Stimulated activated naive CD8-positive, alpha-beta T cell treated with anti-CD3 and anti-CD28 coated beads, Interleukin-15, Interleukin-2, amounts not matched to agents 100 ng/mL and 50 ng/mL, for 24 hours (primary cell): Measurements from ENCODE around the gene TRA2B.

ENCODE experiments used
- H3K27ac Mint-ChIP-seq: one replicate; pipeline ENCODE4 v1.8.0; 2021; ENCODE audit warnings: mild to moderate bottlenecking, mixed read lengths
- H3K27me3 Mint-ChIP-seq: one replicate; pipeline ENCODE4 v1.8.0; 2021; ENCODE audit warnings: mixed read lengths
- H3K36me3 Mint-ChIP-seq: one replicate; pipeline ENCODE4 v1.8.0; 2021; ENCODE audit warnings: low read depth, mixed read lengths
- H3K4me1 Mint-ChIP-seq: one replicate; pipeline ENCODE4 v1.8.0; 2021; ENCODE audit warnings: low read depth, mixed read lengths
- H3K4me3 Mint-ChIP-seq: one replicate; pipeline ENCODE4 v1.8.0; 2021; ENCODE audit warnings: mild to moderate bottlenecking, mixed read lengths
- H3K9me3 Mint-ChIP-seq: one replicate; pipeline ENCODE4 v1.8.0; 2021; ENCODE audit warnings: mixed read lengths

TRA2B gene

GRCh38 chr3:185884641-185885040, 53.2 kb downstream of the TRA2B start:
- Mint-ChIP-seq H3K27ac (no peak overlapping the region), H3K4me3 (no peak overlapping the region), H3K4me1 (peaks cover 3% of the 10 kb centered on the region), H3K9me3 (no peaks in the 10 kb centered on the region), H3K27me3 (peaks cover 9% of the 10 kb centered on the region), H3K36me3 (no peaks in the 10 kb centered on the region)

DNA sequence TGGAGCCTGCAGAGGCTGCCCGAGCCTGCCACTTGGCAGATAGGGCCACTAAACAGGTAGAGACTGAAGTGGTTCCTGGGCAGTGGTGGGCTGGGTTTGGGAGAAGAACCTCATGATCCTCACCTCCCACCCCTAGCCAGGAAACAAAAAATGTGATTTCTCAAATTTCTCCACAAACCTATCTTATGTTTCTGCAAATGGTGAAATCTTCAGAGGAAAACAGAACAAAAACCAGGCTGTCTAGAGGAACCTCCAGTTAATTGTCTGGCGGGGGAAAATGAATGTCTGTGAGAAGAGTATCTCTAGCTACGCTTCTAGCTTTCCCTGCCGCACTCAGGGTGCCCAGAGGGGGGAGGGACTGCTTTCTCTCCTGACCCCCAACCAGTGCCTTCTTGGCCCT, 55.9 kb downstream of the TRA2B start:
- H3K27me3 Mint-ChIP-seq: peaks cover 6% of the 10 kb centered on the region
- H3K36me3 Mint-ChIP-seq: no peaks in the 10 kb centered on the region
- H3K4me3 Mint-ChIP-seq: no peak overlapping the region
- H3K9me3 Mint-ChIP-seq: no peaks in the 10 kb centered on the region
- no peak overlapping the region for H3K27ac Mint-ChIP-seq
- H3K4me1 Mint-ChIP-seq: peaks cover 3% of the 10 kb centered on the region

DNA sequence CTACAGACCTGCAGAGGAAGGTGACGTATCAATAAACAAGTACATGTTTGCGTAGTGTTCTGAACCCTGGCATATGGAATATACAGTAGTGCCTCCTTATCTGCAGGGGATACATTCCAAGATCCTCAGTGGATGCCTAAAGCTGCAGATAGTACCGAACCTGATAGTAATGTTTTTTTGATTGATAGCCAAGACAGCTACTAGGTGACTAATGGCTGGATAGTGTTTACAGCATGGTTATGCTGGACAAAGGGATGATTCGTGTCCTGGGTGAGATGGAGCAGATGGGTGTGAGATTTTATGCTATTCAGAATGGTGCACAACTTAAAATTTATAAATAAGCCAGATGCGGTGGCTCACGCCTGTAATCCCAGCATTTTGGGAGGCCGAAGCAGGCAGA, 57.2 kb downstream of the TRA2B start:
- H3K27me3 Mint-ChIP-seq: peaks cover 6% of the 10 kb centered on the region
- H3K9me3 Mint-ChIP-seq: no peaks in the 10 kb centered on the region
- H3K4me1 Mint-ChIP-seq: peaks cover 3% of the 10 kb centered on the region
- no peak overlapping the region for H3K27ac Mint-ChIP-seq
- H3K4me3 Mint-ChIP-seq: no peak overlapping the region
- no peaks in the 10 kb centered on the region for H3K36me3 Mint-ChIP-seq

DNA sequence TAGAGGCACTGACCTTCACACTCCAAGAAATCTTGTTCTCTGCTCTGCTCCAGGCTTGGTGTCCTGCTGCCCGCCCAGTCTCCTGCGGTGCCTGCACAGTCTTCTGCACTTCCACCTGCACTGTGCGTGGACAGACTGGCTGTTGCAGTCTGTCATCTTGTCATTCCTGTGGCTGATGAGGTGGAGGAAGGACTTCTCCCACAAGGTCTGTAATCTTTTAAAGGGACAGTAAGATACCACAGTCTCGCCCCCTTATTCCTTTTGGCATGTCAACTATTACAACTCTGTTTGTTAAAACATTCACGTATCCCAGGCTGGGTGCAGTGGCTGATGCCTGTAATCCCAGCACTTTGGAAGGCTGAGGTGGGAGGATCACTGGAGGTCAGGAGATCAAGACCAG, 58.9 kb downstream of the TRA2B start:
- H3K4me3 Mint-ChIP-seq: no peak overlapping the region
- no peaks in the 10 kb centered on the region for H3K36me3 Mint-ChIP-seq
- H3K4me1 Mint-ChIP-seq: peaks cover 3% of the 10 kb centered on the region
- H3K27me3 Mint-ChIP-seq: peaks cover 6% of the 10 kb centered on the region
- H3K9me3 Mint-ChIP-seq: no peaks in the 10 kb centered on the region
- H3K27ac Mint-ChIP-seq: no peak overlapping the region

- Mint-ChIP-seq H3K4me1 (no peaks in the 10 kb centered on the region), H3K27me3 (peaks cover 3% of the 10 kb centered on the region), H3K9me3 (no peaks in the 10 kb centered on the region), H3K36me3 (no peaks in the 10 kb centered on the region), H3K4me3 (no peak overlapping the region), H3K27ac (no peak overlapping the region)
Observed at GRCh38 chr3:185874119-185874518, 63.7 kb downstream of the TRA2B start.

DNA sequence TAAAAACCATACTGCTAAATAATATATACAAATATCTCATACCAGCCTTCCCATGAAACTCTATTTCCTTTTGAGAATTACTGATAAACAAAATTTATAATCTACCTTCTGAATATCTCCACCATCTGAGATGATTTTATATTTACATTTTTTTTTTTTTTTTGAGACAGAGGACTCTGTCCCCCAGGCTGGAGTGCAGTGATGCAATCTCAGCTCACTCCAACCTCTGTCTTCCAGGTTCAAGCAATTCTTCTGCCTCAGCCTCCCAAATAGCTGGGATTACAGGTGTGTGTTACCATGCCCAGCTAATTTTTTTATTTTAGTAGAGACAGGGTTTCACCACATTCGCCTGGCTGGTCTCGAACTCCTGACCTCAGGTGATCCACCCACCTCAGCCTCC, 70.2 kb downstream of the TRA2B start:
- no peaks in the 10 kb centered on the region for H3K36me3 Mint-ChIP-seq
- H3K4me1 Mint-ChIP-seq: no peaks in the 10 kb centered on the region
- no peaks in the 10 kb centered on the region for H3K9me3 Mint-ChIP-seq
- no peak overlapping the region for H3K27ac Mint-ChIP-seq
- H3K27me3 Mint-ChIP-seq: peaks cover 8% of the 10 kb centered on the region
- H3K4me3 Mint-ChIP-seq: no peak overlapping the region

DNA sequence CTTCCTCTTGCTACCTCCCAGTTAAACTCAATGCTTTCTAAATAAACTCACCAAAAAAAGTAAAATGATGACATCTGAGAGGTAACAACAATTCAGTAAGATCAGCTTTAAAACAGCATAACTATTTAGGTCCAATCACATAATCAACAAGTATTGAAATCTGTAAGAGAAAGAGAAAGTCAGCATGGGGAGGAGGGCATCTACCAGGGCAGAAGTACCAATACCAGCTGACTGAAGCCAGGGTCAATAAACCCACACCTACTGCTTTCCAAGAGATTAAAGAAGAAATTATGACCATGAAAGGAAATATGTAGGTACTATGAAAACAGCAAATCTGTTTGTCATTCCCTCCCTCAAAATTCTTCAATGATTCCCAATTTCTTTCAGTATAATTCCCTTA, 70.8 kb downstream of the TRA2B start:
- Mint-ChIP-seq H3K4me1 (no peaks in the 10 kb centered on the region), H3K27me3 (peaks cover 8% of the 10 kb centered on the region), H3K27ac (no peak overlapping the region), H3K4me3 (no peak overlapping the region), H3K9me3 (no peaks in the 10 kb centered on the region), H3K36me3 (no peaks in the 10 kb centered on the region)

DNA sequence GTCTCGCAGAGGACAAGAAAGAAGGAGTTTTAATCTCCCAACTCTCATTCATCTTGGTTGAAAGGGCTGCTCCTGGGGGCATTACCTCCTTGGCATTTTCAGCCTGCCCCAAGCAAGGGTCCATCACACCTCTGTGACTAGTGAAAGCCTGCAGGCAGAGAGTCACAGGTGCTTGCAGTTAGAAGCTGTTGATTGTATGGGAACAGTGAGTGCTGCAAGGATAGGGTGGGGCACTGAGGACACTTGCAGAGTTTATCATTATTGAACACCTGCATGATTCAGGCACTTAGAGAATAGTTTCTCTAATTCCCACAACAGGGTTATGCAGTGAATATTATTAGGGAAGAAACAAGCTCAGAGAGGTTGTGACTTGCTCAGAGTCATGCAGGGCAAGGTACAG, 71.3 kb downstream of the TRA2B start:
- no peaks in the 10 kb centered on the region for H3K9me3 Mint-ChIP-seq
- H3K4me1 Mint-ChIP-seq: no peaks in the 10 kb centered on the region
- no peak overlapping the region for H3K27ac Mint-ChIP-seq
- H3K36me3 Mint-ChIP-seq: no peaks in the 10 kb centered on the region
- peaks cover 8% of the 10 kb centered on the region for H3K27me3 Mint-ChIP-seq
- no peak overlapping the region for H3K4me3 Mint-ChIP-seq
